Body of pancreas (tissue), 4 donors: ENCODE measurements around the gene GSE1. TPM values are rescaled to one million over a fixed set of nuclear protein-coding genes. Genes with fewer than 3 reads are reported as not detected.

Experiments
- ATAC-seq: fragments of 150-250 bp; one replicate; pipeline ENCODE4 v1.9.1; 2016
- DNase-seq, 4 donors: peaks; one replicate each; pipeline ENCODE4 v3.0.0-alpha.2; 2019
- H3K27ac ChIP-seq, 4 donors: fragments of 200-600 bp; sonication (generic); 1 replicate in 3 of 4; 2 replicates in 1 of 4; pipeline versions ENCODE4 v1.5.1 to v1.6.1; 2016 to 2019; ENCODE audit warnings: mild to moderate bottlenecking in 1 of 4, mixed read lengths in 1 of 4, moderate library complexity in 1 of 4
- H3K27me3 ChIP-seq, 2 donors: fragments of 200-600 bp; sonication (generic); one replicate each; pipeline ENCODE4 v1.6.0; 2016; ENCODE audit warnings: mild to moderate bottlenecking in 1 of 2
- H3K36me3 ChIP-seq, 2 donors: fragments of 200-600 bp; sonication (generic); replicated peaks in 1 of 2; 2 replicates each; pipeline ENCODE4 v1.5.1; 2016; ENCODE audit warnings: low read depth in 2 of 2; ENCODE audit not compliant: insufficient read depth in 1 of 2
- H3K4me1 ChIP-seq: fragments of 200-600 bp; sonication (generic); one replicate; pipeline ENCODE4 v1.6.0; 2016
- H3K4me3 ChIP-seq, 2 donors: fragments of 200-600 bp; sonication (generic); 1 replicate in 1 of 2; 2 replicates in 1 of 2; pipeline ENCODE4 v1.5.1; 2016 to 2019
- H3K9me3 ChIP-seq, 3 donors: fragments of 200-600 bp; sonication (generic); 1 replicate in 2 of 3; 2 replicates in 1 of 3; pipeline ENCODE4 v1.5.1; 2016
- CTCF ChIP-seq, 7 experiments: fragments of 450-650 bp in 4 of 7; fragments of 200-600 bp in 3 of 7; sonication (generic) in 3 of 7; IDR thresholded peaks; one replicate each; pipeline ENCODE4 v1.5.1; 2016 to 2019; ENCODE audit warnings: antibody characterized with exemption in 7 of 7
- POLR2A ChIP-seq, 3 donors: fragments of 450-650 bp; IDR thresholded peaks; one replicate each; pipeline ENCODE4 v1.6.1; 2016; ENCODE audit warnings: antibody characterized with exemption in 3 of 3, mild to moderate bottlenecking in 2 of 3
- WGBS, 2 donors: methylation state at CpG; one replicate each; pipeline ENCODE4 v1.1.5; 2017; 5-methylcytosine and 5-hydroxymethylcytosine counted together
- intact Hi-C: fragments of 100-400 bp; cut with DNase I; formaldehyde crosslinking; loops from one replicate; pipeline ENCODE4 v1.15.1; 2023
- total RNA-seq, 2 donors: library from RNA; depleted of rRNA; stranded (reverse); fragments of >200 nt; gene quantifications; one replicate each; pipeline ENCODE4 v1.1.0, GENCODE V29; 2016

GSE1 gene
- total RNA-seq, 2 donors from 2014 or later: 76.5 to 221 TPM

DNA sequence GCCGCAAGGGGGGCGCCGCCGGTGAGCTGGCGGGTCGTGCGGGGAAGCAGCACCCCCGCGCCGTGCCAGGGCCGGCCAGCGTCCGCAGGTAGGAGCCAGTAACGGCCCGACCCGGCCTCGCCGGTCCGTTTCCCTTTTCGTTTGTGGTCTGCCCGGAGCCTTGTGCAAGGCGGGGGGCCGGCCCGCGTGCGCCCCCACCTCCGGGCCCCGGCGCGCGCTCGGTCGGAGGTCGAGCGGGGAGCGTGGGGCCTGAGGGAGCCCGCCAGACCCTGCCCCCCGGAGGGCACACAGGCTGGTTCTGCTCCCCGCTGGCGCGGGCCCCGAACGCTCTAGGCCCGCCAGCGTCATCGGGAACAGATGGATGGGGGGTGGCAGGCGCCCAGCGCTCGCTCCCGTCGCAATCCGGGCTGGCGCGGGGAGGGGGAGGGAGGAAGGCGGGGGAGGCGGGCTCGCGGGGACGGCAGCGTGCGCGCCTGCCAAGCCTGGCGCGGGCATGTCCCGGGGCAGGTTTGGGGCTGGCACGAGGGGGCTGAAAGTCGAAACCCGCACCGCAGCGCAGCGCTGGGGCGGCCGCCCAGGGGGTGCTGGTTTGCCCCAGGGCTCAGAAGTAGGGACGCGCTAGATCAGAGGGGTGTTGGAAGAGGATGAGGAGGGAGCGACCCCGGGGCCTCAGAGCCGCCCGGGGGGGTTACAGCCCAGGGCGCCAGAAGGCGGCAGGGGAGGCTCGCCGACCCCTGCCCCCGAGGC, 1.5 kb upstream of the GSE1 start:
- peak; percentile 92 to 95 (median 94) for DNase-seq
- no peaks in the 10 kb centered on the region for H3K36me3 ChIP-seq
- peak; percentile 49 for ATAC-seq
- intact Hi-C loops: no loop called here
- TF ChIP-seq CTCF (IDR thresholded peaks at IDR 0.05): peak in 1 of 7 experiments; percentile 21
- TF ChIP-seq POLR2A (IDR thresholded peaks at IDR 0.05): peak; percentile 56 to 89 (median 75)
- H3K4me1 ChIP-seq: peaks cover 77% of the 10 kb centered on the region
- peak overlapping the region; percentile 97 to 100 (median 99) for H3K27ac ChIP-seq
- no peaks in the 10 kb centered on the region for H3K27me3 ChIP-seq
- 0% methylated on average over 5 to 79 of the region's 84 CpGs for WGBS, 2 donors
- peak overlapping the region; percentile 3 to 9 for H3K4me3 ChIP-seq
- H3K9me3 ChIP-seq: no peaks in the 10 kb centered on the region

DNA sequence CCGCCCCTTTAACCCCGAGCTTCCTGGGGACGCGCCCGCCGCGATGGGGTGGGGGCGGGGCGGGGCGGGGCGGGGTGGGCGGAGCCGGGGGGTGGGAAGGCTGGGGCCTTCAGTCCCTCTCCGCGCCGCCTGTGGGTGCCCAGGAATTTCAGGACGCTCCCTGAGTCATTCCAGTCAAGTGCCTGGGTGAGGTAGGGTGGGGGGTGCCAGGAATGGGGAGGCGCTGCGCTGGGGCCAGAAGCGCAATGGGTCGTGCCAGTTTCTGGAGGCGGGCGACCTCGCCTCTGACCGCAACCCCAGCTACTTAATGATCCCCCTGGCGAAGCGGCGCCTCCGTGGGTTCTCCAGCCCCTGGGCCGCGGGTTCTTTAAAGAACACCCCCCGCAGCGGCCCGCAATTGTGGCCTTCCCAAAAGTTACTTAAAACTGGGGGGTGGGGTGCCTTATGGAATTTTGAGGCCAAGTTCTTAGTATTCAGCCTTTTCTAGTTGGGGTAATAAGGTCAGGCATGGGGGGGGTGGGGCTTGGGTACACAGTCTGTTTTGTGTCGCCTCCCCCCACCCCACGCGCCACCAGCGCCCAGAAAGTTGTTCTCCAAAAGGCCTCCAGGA, 826 bp upstream of the GSE1 start:
- Histone ChIP-seq H3K36me3 (no peaks in the 10 kb centered on the region), H3K4me1 (peaks cover 77% of the 10 kb centered on the region), H3K4me3 (peak overlapping the region in 1 of 2 donors; percentile 9), H3K27me3 (no peaks in the 10 kb centered on the region), H3K9me3 (no peaks in the 10 kb centered on the region), H3K27ac (peak overlapping the region; percentile 97 to 100 (median 99))
- WGBS, 2 donors: 0 to 1% methylated on average over 16 to 30 of the region's 38 CpGs
- TF ChIP-seq CTCF (IDR thresholded peaks at IDR 0.05) (peak in 2 of 7 experiments; percentile 8 to 19), POLR2A (IDR thresholded peaks at IDR 0.05) (peak; percentile 13 to 80 (median 62))
- intact Hi-C loops: no loop called here
- DNase-seq: peak; percentile 90 to 95 (median 92)
- peak; percentile 48 for ATAC-seq

GRCh38 chr16:85613604-85614337, 649 bp downstream of the GSE1 start:
- H3K27me3 ChIP-seq: no peaks in the 10 kb centered on the region
- DNase-seq: peak; percentile 65 to 69 (median 68)
- H3K4me1 ChIP-seq: peaks cover 77% of the 10 kb centered on the region
- peak overlapping the region; percentile 43 to 71 for H3K4me3 ChIP-seq
- no peaks in the 10 kb centered on the region for H3K9me3 ChIP-seq
- intact Hi-C loops: no loop called here
- ATAC-seq: no peak
- peak in 1 of 3 donors; percentile 25 for TF ChIP-seq POLR2A (IDR thresholded peaks at IDR 0.05)
- TF ChIP-seq CTCF (IDR thresholded peaks at IDR 0.05): no peak
- WGBS, 2 donors: 1 to 3% methylated on average over 26 to 62 of the region's 67 CpGs
- H3K36me3 ChIP-seq: no peaks in the 10 kb centered on the region
- peak overlapping the region; percentile 99 to 100 (median 99) for H3K27ac ChIP-seq

GRCh38 chr16:85614338-85615013, 1.4 kb downstream of the GSE1 start:
- ATAC-seq (no peak), DNase-seq (peak; percentile 64 to 72 (median 68))
- 11 to 30% methylated on average over 16 to 37 of the region's 41 CpGs for WGBS, 2 donors
- no peak for TF ChIP-seq CTCF (IDR thresholded peaks at IDR 0.05)
- no peak for TF ChIP-seq POLR2A (IDR thresholded peaks at IDR 0.05)
- peaks cover 79% of the 10 kb centered on the region for H3K4me1 ChIP-seq
- intact Hi-C loops: no loop called here
- H3K27me3 ChIP-seq: no peaks in the 10 kb centered on the region
- H3K27ac ChIP-seq: peak overlapping the region; percentile 99 to 100 (median 99)
- no peaks in the 10 kb centered on the region for H3K36me3 ChIP-seq
- H3K4me3 ChIP-seq: peak overlapping the region; percentile 43 to 71
- H3K9me3 ChIP-seq: no peaks in the 10 kb centered on the region
